Measurements from ENCODE around the gene TKTL1. TPM values are rescaled to one million over a fixed set of nuclear protein-coding genes. Genes with fewer than 3 reads are reported as not detected.

TKTL1 gene
- total and polyA plus RNA-seq, 8 donors: not detected

- Histone ChIP-seq H3K4me1 (no peaks in the 10 kb centered on the region), H3K27me3 (no peaks in the 10 kb centered on the region), H3K4me3 (no peak overlapping the region), H3K27ac (no peak overlapping the region), H3K36me3 (peaks cover 0 to 8% (median 0%) of the 10 kb centered on the region in 3 donors), H3K9me3 (no peaks in the 10 kb centered on the region)
- WGBS, 2 donors: 86 to 88% methylated on average over 20 of the region's 20 CpGs
- intact Hi-C loops (cut with DNase I): no loop called here
- DNase-seq (no peak), ATAC-seq (no peak), FAIRE-seq (no peak)
- no peak for TF ChIP-seq CTCF (IDR thresholded peaks at IDR 0.05)
Observed at GRCh38 chrX:154363706-154364439, 68.3 kb downstream of the TKTL1 start.

GRCh38 chrX:154365052-154365600 lies 69.5 kb downstream of the TKTL1 start:
- no peak overlapping the region for H3K27ac ChIP-seq
- no peak for DNase-seq
- H3K9me3 ChIP-seq: no peaks in the 10 kb centered on the region
- H3K27me3 ChIP-seq: no peaks in the 10 kb centered on the region
- TF ChIP-seq CTCF (IDR thresholded peaks at IDR 0.05): no peak
- H3K4me1 ChIP-seq: no peaks in the 10 kb centered on the region
- peaks cover 0 to 8% (median 0%) of the 10 kb centered on the region in 3 donors for H3K36me3 ChIP-seq
- no peak for ATAC-seq
- 76 to 85% methylated on average over 18 to 20 of the region's 20 CpGs for WGBS, 2 donors
- intact Hi-C loops (cut with DNase I): no loop called here
- H3K4me3 ChIP-seq: no peak overlapping the region
- no peak for FAIRE-seq

GRCh38 chrX:154365997-154366665 lies 70.5 kb downstream of the TKTL1 start:
- 87 to 89% methylated on average over 32 of the region's 32 CpGs for WGBS, 2 donors
- FAIRE-seq: no peak
- Histone ChIP-seq H3K4me1 (no peaks in the 10 kb centered on the region), H3K27ac (no peak overlapping the region), H3K9me3 (no peaks in the 10 kb centered on the region), H3K36me3 (peaks cover 0 to 8% (median 0%) of the 10 kb centered on the region in 3 donors), H3K4me3 (no peak overlapping the region), H3K27me3 (no peaks in the 10 kb centered on the region)
- DNase-seq: no peak
- intact Hi-C loops (cut with DNase I): no loop called here
- no peak for TF ChIP-seq CTCF (IDR thresholded peaks at IDR 0.05)
- no peak for ATAC-seq

GRCh38 chrX:154366666-154367055 lies 71.1 kb downstream of the TKTL1 start:
- Histone ChIP-seq H3K4me3 (no peak overlapping the region), H3K36me3 (peaks cover 0 to 8% (median 0%) of the 10 kb centered on the region in 3 donors), H3K9me3 (no peaks in the 10 kb centered on the region), H3K4me1 (no peaks in the 10 kb centered on the region), H3K27me3 (no peaks in the 10 kb centered on the region), H3K27ac (no peak overlapping the region)
- ATAC-seq (no peak), FAIRE-seq (no peak), DNase-seq (no peak)
- 89% methylated on average over 10 to 11 of the region's 11 CpGs for WGBS, 2 donors
- intact Hi-C loops (cut with DNase I): no loop called here
- TF ChIP-seq CTCF (IDR thresholded peaks at IDR 0.05): no peak
